Panc1 (cell line): ENCODE data around the gene KRT73. TPM values are rescaled to one million over a fixed set of nuclear protein-coding genes. Genes with fewer than 3 reads are reported as not detected.

Experiments used
- ATAC-seq: fragments of 200-7000 bp; cut with Tn5 transposase; 2 replicates; pipeline ENCODE4 v1.9.1; 2020; ENCODE audit warnings: mild to moderate bottlenecking, moderate library complexity
- BruUV-seq: library from RNA; stranded (reverse); fragments of 400-500 nt; replicated peaks from 2 replicates; lab custom pipeline; 2021; lab: Mats Ljungman, UMichigan
- CTCF ChIA-PET: fragments of 300-600 bp; sonication (Branson Sonifier 250); formaldehyde crosslinking; loops from one replicate; lab custom pipeline; 2022; ENCODE audit warnings: antibody characterized with exemption; lab: Charles Lee
- POLR2A ChIA-PET: fragments of 300-600 bp; sonication (Branson Sonifier 250); formaldehyde crosslinking; loops from one replicate; lab custom pipeline; 2022; ENCODE audit warnings: antibody characterized with exemption; lab: Charles Lee
- DNase-seq: peaks from one replicate; pipeline ENCODE4 v3.0.0-alpha.2; 2010; ENCODE audit warnings: low read depth, low spot score
- H3K27ac ChIP-seq: 2 replicates; pipeline ENCODE4 v1.5.1; 2011; ENCODE audit warnings: mild to moderate bottlenecking, low read length, inconsistent platforms
- H3K27me3 ChIP-seq: fragments of 200-500 bp; sonication (Bioruptor generic); 2 replicates; pipeline ENCODE4 v1.6.0; 2014; ENCODE audit warnings: low read length, inconsistent platforms; ENCODE audit not compliant: control insufficient read depth, insufficient read depth
- H3K36me3 ChIP-seq: fragments of 200-500 bp; sonication (Bioruptor generic); 2 replicates; pipeline ENCODE4 v1.5.1; 2014; ENCODE audit warnings: inconsistent platforms, mild to moderate bottlenecking, low read length, moderate library complexity; ENCODE audit not compliant: control insufficient read depth, insufficient read depth
- H3K4me1 ChIP-seq: 2 replicates; pipeline ENCODE4 v1.5.1; 2011; ENCODE audit warnings: inconsistent platforms, mild to moderate bottlenecking, low read length, moderate library complexity; ENCODE audit not compliant: control insufficient read depth, insufficient read depth
- H3K4me3 ChIP-seq, 2 experiments: 2 replicates each; pipeline ENCODE4 v1.5.1; 2011 to 2012; ENCODE audit warnings: low read depth in 2 of 2, low read length in 2 of 2, mild to moderate bottlenecking in 2 of 2, inconsistent platforms in 1 of 2, moderate library complexity in 1 of 2
- H3K9me3 ChIP-seq: fragments of 200-500 bp; sonication (Bioruptor generic); 2 replicates; pipeline ENCODE4 v1.5.1; 2014; ENCODE audit warnings: low read depth, mild to moderate bottlenecking, inconsistent platforms, low read length, moderate library complexity; ENCODE audit not compliant: control insufficient read depth, insufficient read depth
- CTCF ChIP-seq: fragments of 450-650 bp; IDR thresholded peaks from 2 replicates; pipeline ENCODE4 v1.5.1; 2017; ENCODE audit warnings: mild to moderate bottlenecking
- POLR2AphosphoS5 ChIP-seq: IDR thresholded peaks from 2 replicates; pipeline ENCODE4 v1.6.1; 2012; ENCODE audit warnings: mild to moderate bottlenecking, low read depth, low read length, moderate library complexity
- REST ChIP-seq, 2 experiments: IDR thresholded peaks; 2 replicates each; pipeline ENCODE4 v1.6.1; 2011 to 2012; ENCODE audit warnings: low read depth in 2 of 2, control low read depth in 1 of 2, low read length in 1 of 2, mild to moderate bottlenecking in 1 of 2, moderate library complexity in 1 of 2; ENCODE audit not compliant: insufficient read depth in 1 of 2
- SIN3A ChIP-seq: IDR thresholded peaks from 2 replicates; pipeline ENCODE4 v1.6.1; 2012; ENCODE audit warnings: low read depth, mild to moderate bottlenecking, low read length, moderate library complexity, borderline replicate concordance; ENCODE audit not compliant: insufficient read depth
- TCF7L2 ChIP-seq: IDR thresholded peaks from 2 replicates; pipeline ENCODE4 v1.6.1; 2011; ENCODE audit warnings: mild to moderate bottlenecking, low read depth, low read length, inconsistent platforms
- in situ Hi-C: cut with HindIII; loops from 2 replicates; pipeline ENCODE4 v1.10.0; 2016; ENCODE audit warnings: low sequenced_read_pairs, low pct_unique_long_range_greater_than_20kb
- intact Hi-C: fragments of 100-400 bp; cut with micrococcal nuclease; formaldehyde crosslinking; loops from one replicate; pipeline ENCODE4 v1.10.0; 2022; ENCODE audit not compliant: unreplicated experiment
- total RNA-seq: library from RNA; stranded (reverse); gene quantifications from one replicate; pipeline ENCODE4 v1.2.1, GENCODE V29; 2021; ENCODE audit not compliant: unreplicated experiment

KRT73 gene
- total RNA-seq, 1 experiment from 2014 or later = not detected

- no peaks in the 10 kb centered on the region for H3K36me3 ChIP-seq
- no peak overlapping the region for H3K4me3 ChIP-seq
- BruUV-seq = no TSS peak
- DNase-seq (no peak), ATAC-seq (no peak)
- H3K27ac ChIP-seq = no peak overlapping the region
- H3K4me1 ChIP-seq = peaks cover 5% of the 10 kb centered on the region; the same call in 1 of the 2 replicates
- ChIA-PET CTCF (interaction anchor here (0.6 kb wide), 1 partner anchor 1364 kb away, joined by 3 read pairs; no protein-coding TSS in a partner anchor), POLR2A (no interaction called here)
- TF ChIP-seq SIN3A (no peak), TCF7L2 (no peak), REST (IDR thresholded peaks at IDR 0.05; ENCODE audit: insufficient read depth in 1 of 2, low read depth in 2 of 2, low read length in 1 of 2) (no peak), CTCF (no peak), POLR2AphosphoS5 (no peak)
- in situ Hi-C loops (no loop called here), intact Hi-C loops (no loop called here)
- no peaks in the 10 kb centered on the region for H3K9me3 ChIP-seq
- peaks cover 4% of the 10 kb centered on the region for H3K27me3 ChIP-seq
These were observed 30.7 kb upstream of the KRT73 start for GRCh38 chr12:52649066-52649465.

GRCh38 chr12:52648012-52648550 is 29.7 kb upstream of the KRT73 start:
- POLR2A ChIA-PET = no interaction called here
- H3K36me3 ChIP-seq = no peaks in the 10 kb centered on the region
- in situ Hi-C loops = no loop called here

More at GRCh38 chr12:52648012-52648550, 29.7 kb upstream of the KRT73 start:
- CTCF ChIA-PET = no interaction called here
- no TSS peak for BruUV-seq
- intact Hi-C loops = no loop called here
- DNase-seq (no peak), ATAC-seq (no peak)
- TF ChIP-seq REST (IDR thresholded peaks at IDR 0.05; ENCODE audit: insufficient read depth in 1 of 2, low read depth in 2 of 2, low read length in 1 of 2) (no peak), CTCF (no peak), TCF7L2 (no peak), SIN3A (no peak), POLR2AphosphoS5 (no peak)
- H3K27me3 ChIP-seq = 0 out of 2 replicates have a peak, but pooled peaks cover 2% of the 10 kb centered on the region
- no peak overlapping the region for H3K4me3 ChIP-seq
- H3K27ac ChIP-seq = no peak overlapping the region
- peaks cover 5% of the 10 kb centered on the region; the same call in 1 of the 2 replicates for H3K4me1 ChIP-seq
- H3K9me3 ChIP-seq = no peaks in the 10 kb centered on the region
